Raji (cell line): ENCODE data around the gene DYRK1A.

Experiments used
- POLR2A ChIP-seq: IDR thresholded peaks from 2 replicates; pipeline ENCODE4 v1.6.1; 2011; ENCODE audit warnings: low read depth, low read length, control low read depth; ENCODE audit not compliant: insufficient read depth

DYRK1A gene

GRCh38 chr21:37546949-37547614 is 180.5 kb downstream of the DYRK1A start:
- no peak for TF ChIP-seq POLR2A

- TF ChIP-seq POLR2A = no peak
These were observed 181.1 kb downstream of the DYRK1A start for GRCh38 chr21:37547615-37548200.

GRCh38 chr21:37548521-37548981 is 182.0 kb downstream of the DYRK1A start:
- no peak for TF ChIP-seq POLR2A

- TF ChIP-seq POLR2A = no peak
These were observed 183.6 kb downstream of the DYRK1A start for GRCh38 chr21:37550157-37550556.

- TF ChIP-seq POLR2A = no peak
These were observed 184.2 kb downstream of the DYRK1A start for GRCh38 chr21:37550618-37551330.

DNA sequence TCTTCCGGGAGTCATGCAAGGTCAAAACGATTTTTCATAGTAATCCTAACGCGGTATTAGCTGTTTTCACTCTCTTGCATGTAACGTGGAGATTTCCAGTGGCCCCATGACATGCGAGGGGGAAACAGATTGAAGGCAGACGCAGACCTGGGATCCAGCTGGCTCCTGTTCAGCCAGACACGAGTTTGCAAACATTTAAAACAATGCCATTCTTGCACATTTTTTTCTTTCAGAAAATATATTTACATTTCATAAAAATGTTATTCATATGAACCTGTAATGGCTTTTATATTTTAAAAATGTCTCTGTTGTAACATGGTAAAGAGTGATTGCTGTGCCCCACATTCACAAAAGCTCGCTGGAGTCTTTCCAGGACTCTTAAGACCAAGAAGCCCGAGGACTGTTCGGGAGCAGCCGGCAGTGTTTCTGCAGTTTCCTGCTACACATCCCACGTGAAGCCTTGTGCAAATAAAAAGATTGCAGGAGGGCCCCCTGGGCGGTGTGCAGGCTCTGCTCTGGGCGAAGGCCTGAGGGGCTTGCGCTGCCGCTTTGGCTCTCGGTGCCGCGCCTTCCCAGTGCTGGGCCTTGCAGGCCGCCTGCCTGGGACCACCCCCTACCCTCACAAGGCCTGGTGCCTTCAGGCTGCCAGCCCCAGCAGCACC is 184.9 kb downstream of the DYRK1A start:
- no peak for TF ChIP-seq POLR2A

- no peak for TF ChIP-seq POLR2A
These were observed 185.4 kb downstream of the DYRK1A start for GRCh38 chr21:37551993-37552355.

DNA sequence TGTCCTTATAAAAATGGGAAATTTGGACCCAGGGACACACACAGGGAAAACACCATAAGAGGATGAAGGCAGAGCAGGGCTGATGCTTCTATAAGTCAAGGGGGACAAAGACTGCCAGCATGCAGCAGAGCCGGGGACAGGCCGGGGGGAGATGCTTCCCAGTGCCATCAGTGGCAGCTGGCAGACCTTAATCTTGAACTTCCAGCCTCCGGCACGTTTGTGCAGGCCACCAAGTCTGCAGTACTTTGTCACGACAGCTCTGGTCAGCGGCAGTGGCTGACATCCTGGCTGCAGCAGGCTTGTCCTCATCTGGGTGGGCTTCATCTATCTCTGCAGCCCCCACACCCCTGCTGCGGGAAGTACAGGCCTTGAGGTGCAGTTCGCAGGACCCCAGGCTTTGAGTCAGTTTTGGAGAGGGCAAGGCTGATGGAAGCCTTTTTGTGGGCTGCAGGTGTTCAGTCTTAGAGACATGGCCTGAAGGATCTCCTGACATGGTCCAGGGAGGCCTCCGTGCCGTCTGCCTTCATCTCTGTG is 186.0 kb downstream of the DYRK1A start:
- no peak for TF ChIP-seq POLR2A

DNA sequence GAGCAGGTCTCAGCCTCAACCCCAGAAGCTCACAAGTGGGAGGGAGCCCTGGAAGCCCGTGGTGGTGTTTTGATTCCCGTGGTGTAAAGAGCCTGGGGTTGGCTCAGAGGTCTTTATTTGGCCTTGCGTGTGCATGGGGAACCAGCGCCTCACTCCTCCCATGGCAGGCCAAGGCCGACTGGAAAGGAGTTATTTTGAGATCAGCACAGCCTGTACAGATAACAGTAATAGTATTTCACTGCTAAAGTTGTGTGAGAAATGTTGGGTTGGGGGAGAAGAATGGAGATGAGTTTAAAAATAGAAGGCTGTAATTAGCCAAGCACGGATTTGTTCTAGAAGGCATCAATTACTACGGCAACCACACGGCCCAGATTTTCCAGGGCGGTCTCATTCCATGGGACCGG is 186.5 kb downstream of the DYRK1A start:
- TF ChIP-seq POLR2A = no peak

DNA sequence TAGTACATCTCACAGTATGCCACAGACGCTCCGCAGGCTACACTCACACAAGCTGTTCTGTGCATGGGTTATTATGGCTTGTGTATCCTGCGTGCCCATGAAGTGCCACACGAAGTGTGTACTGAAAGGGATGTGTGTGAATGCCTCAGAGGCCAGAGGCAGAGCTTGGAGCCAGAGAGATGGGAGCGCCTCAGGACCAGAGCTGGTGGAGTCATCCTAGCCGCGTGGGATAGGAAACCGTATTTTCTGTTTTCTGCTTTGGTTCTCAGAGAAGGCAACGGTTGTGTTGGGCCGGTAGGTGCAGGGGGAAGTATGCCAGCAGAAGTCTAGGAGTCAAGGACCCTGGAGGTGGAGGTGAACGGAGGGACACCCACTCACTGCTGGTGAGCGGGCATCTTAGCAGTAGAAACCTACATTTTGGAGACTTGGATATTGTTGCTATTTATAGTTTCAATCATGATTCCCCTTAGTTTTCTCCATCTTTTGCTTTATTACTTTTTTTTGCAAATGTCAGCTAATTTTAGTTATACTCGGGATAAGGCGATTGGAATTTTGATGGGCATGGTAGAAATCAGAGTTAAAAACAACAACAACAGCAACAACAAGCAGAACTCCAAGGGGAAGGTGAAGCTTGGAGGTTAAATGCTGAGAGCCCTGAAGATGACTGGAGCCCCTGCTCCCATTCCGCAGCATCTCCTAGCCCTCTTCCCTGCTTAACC is 188.2 kb downstream of the DYRK1A start:
- no peak for TF ChIP-seq POLR2A

- no peak for TF ChIP-seq POLR2A
These were observed 189.2 kb downstream of the DYRK1A start for GRCh38 chr21:37555672-37556261.

GRCh38 chr21:37557261-37557950 is 190.8 kb downstream of the DYRK1A start:
- no peak for TF ChIP-seq POLR2A

- no peak for TF ChIP-seq POLR2A
These were observed 192.2 kb downstream of the DYRK1A start for GRCh38 chr21:37558676-37559211.

- TF ChIP-seq POLR2A = no peak
These were observed 193.8 kb downstream of the DYRK1A start for GRCh38 chr21:37560385-37560784.
